ENCODE data around the gene C5orf15.

C5orf15 gene

DNA sequence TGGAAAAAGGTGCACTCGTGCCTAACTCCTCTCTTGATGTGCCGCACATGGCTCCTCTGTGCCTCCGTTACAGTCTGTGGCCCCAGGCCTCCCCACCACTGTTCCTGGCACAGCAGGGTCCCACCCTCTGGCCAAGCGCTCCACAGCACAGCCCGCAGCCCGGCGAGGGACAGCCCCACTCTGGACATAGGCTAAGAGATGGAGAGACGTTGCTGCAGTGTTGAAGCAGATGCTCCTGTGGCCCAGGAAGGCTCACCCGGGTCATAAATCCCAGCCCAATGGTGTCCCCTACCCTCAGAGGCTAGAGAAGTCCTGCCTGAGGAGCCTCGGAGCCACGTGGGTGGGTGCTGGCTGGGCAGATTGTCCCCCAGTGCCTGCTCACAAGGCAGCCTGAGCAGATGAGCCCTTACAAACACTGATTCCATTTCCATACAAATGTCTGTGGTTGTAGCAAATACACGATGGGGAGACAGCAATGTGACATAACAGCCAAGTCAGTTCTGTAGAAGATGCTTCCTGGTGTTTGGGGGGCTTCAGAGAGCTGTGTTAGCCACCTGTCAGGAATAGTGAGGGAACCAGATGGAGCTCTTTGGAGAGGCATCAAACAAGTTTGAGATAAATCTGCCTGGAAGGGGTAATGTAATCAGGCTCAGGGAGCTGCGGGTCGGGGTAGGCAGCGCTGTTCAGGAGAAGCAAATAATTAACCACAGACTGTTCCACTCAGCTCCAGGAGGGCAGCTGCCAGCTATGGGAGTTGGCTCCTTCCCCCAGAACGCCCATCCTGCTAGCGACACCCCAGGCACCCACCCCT lies 41.7 kb downstream of the C5orf15 start:
- DNase-seq (ENCODE audit: low read depth), result no peak
- TF ChIP-seq, protein P1, sequence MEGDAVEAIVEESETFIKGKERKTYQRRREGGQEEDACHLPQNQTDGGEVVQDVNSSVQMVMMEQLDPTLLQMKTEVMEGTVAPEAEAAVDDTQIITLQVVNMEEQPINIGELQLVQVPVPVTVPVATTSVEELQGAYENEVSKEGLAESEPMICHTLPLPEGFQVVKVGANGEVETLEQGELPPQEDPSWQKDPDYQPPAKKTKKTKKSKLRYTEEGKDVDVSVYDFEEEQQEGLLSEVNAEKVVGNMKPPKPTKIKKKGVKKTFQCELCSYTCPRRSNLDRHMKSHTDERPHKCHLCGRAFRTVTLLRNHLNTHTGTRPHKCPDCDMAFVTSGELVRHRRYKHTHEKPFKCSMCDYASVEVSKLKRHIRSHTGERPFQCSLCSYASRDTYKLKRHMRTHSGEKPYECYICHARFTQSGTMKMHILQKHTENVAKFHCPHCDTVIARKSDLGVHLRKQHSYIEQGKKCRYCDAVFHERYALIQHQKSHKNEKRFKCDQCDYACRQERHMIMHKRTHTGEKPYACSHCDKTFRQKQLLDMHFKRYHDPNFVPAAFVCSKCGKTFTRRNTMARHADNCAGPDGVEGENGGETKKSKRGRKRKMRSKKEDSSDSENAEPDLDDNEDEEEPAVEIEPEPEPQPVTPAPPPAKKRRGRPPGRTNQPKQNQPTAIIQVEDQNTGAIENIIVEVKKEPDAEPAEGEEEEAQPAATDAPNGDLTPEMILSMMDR (IDR thresholded peaks at IDR 0.05; ENCODE audit: control insufficient read depth, insufficient read depth, low read depth, low read length, missing control alignments), result no peak
- H3K4me3 ChIP-seq (ENCODE audit: control insufficient read depth, low read depth, low read length), result no peak overlapping the region

DNA sequence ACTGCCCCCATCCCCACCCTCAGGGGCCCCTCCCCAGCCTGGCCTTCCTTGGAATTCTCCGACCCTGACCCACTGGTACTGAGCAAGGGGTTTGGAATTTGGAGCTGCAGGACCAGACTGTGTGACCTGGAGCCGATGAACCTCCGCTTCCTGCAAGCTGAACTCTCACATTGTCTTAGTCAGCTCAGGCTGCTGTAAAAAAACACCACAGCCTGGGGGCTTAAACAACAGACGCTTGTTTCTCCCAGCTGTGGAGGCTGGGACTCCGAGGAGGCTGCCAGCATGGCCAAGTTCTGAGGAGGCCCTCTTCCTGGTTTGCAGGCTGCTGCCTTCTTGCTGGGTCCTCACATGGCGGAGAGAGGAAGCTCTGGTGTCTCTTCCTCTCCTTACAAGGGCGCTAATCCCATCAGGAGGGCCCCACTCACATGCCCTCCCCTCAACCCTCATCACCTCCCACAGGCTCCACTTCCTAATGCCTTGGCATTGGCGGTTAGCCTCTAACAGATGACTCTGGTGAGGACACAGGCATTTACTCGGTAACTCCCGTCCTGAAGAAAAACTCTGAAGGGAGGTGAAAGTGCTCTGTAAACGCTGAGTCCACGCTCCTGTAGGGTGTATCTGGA lies 42.4 kb downstream of the C5orf15 start:
- DNase-seq (ENCODE audit: low read depth), result no peak
- TF ChIP-seq, protein P1 (IDR thresholded peaks at IDR 0.05; ENCODE audit: control insufficient read depth, insufficient read depth, low read depth, low read length, missing control alignments), result no peak
- H3K4me3 ChIP-seq (ENCODE audit: control insufficient read depth, low read depth, low read length), result no peak overlapping the region

DNA sequence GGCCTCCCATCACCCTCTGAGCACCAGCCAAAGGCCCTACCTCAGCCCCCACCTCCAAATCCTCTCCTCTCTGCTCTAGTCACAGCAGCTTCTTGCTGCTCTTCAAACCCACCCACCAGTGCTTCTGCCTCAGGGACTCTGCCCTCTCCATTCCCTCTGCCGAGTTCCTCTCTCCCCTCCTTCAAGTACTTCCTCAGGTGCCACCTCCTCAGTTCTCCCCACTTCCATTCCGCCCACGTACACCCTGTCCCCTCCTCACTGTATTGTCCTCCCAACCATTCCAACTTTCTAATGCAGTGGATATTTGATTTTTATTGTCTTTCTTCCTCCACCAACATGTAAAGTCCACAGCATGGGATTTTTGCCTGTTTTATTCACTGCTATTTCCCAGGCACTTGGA lies 43.2 kb downstream of the C5orf15 start:
- TF ChIP-seq, protein P1 (IDR thresholded peaks at IDR 0.05; ENCODE audit: control insufficient read depth, insufficient read depth, low read depth, low read length, missing control alignments), result no peak
- DNase-seq (ENCODE audit: low read depth), result no peak

DNA sequence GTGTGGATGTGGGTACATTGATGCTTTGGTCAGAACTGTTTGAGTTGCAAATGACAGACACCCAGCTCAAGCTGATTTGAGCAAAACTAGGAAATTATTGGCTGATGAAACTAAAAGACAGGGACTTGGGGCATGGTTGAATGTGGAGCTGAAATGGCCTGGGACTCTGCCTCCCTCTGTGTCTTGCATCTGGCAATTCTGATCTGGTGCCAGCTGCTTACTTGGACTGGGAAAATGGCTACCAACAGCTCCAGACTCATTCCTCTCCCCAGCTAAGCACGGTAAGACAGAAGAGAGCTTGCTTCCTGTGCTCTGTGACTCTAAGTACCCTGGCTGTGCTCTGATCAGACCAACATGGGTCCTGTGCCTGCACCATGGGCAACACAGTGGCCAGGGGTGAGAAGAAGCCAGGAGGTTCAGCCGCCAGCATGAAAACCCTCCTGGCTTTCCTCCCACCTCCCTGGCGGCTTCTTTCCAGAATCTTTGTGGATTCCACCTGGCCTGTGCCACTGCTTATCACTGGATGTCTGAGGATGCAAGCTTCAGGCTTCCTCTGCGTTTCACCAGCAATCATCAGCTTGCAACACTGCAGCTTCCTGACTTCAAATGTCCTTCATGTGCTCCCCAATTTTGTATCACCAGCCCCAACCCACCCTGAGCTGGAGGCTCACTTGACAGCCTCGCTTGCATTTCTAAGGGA lies 44.1 kb downstream of the C5orf15 start:
- DNase-seq (ENCODE audit: low read depth), result no peak
- TF ChIP-seq, protein P1 (IDR thresholded peaks at IDR 0.05; ENCODE audit: control insufficient read depth, insufficient read depth, low read depth, low read length, missing control alignments), result no peak
- no peak overlapping the region for H3K4me3 ChIP-seq (ENCODE audit: control insufficient read depth, low read depth, low read length)

More for the DNA sequence above, 43.2 kb downstream of the C5orf15 start:
- no peak overlapping the region for H3K4me3 ChIP-seq (ENCODE audit: control insufficient read depth, low read depth, low read length)

DNA sequence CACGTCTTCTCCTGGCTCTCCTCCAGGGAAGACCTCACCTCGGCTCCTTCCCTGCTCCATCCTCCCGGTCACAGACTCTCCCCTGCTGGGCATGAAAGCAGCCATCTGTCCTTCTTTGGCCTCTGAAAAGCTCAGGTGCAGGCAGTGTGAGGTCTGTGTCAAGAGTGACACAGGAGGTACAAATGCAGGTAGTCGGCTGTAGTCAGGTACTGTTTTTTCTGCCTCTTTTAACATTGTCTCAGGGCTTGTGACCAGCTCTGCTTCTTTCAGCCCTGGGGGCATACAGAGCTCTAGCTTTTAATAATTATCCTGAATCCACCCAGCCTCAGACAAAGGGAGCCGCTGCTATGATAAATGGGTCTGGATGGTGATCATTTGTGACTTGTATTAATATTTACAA lies 46.4 kb downstream of the C5orf15 start:
- H3K4me3 ChIP-seq (ENCODE audit: control insufficient read depth, low read depth, low read length), result no peak overlapping the region
- TF ChIP-seq, protein P1 (IDR thresholded peaks at IDR 0.05; ENCODE audit: control insufficient read depth, insufficient read depth, low read depth, low read length, missing control alignments), result no peak
- no peak for DNase-seq (ENCODE audit: low read depth)

DNA sequence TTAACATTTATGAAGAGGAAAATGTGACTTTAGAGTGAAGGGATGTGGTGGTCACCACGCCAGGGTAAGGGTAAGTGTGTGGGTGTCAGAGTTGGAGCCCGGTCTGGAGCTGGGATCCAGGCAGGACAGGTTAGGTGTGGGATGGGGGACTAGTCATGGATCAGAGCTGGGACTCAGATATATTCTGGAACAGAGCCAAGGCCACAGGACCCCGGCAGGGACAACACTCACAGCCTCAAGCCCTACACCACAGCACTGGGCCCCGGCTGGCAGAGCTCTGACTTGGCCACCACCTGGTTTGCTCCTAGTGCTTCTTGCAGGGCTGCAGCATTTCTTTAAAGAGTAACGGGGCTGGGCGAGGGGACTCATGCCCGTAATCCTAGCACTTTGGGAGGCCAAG lies 47.4 kb downstream of the C5orf15 start:
- no peak overlapping the region for H3K4me3 ChIP-seq (ENCODE audit: control insufficient read depth, low read depth, low read length)
- no peak for DNase-seq (ENCODE audit: low read depth)
- TF ChIP-seq, protein P1 (IDR thresholded peaks at IDR 0.05; ENCODE audit: control insufficient read depth, insufficient read depth, low read depth, low read length, missing control alignments), result no peak

Data from AG09309 (cell line).